HUES6 (cell line): Measurements from ENCODE around the gene ATXN7L1.

Experiments used
- H3K27ac ChIP-seq: 2 replicates; pipeline ENCODE4 v1.7.0; 2013; ENCODE audit warnings: low read depth, mild to moderate bottlenecking, low read length, inconsistent platforms
- H3K27me3 ChIP-seq: 2 replicates; pipeline ENCODE4 v1.6.1; 2013; ENCODE audit warnings: low read length; ENCODE audit not compliant: control insufficient read depth, insufficient read depth
- H3K36me3 ChIP-seq: 2 replicates; pipeline ENCODE4 v1.6.1; 2013; ENCODE audit warnings: low read length; ENCODE audit not compliant: control insufficient read depth, insufficient read depth
- H3K4me1 ChIP-seq: 2 replicates; pipeline ENCODE4 v1.6.1; 2013; ENCODE audit warnings: low read length; ENCODE audit not compliant: control insufficient read depth, insufficient read depth
- H3K4me3 ChIP-seq: 2 replicates; pipeline ENCODE4 v1.5.1; 2013; ENCODE audit warnings: low read depth, low read length
- H3K9ac ChIP-seq: one replicate; pipeline ENCODE4 v1.6.1; 2013; ENCODE audit warnings: mild to moderate bottlenecking, low read length
- H3K9me3 ChIP-seq: 2 replicates; pipeline ENCODE4 v1.6.1; 2013; ENCODE audit warnings: low read depth, low read length; ENCODE audit not compliant: control insufficient read depth, insufficient read depth

The ATXN7L1 gene

DNA sequence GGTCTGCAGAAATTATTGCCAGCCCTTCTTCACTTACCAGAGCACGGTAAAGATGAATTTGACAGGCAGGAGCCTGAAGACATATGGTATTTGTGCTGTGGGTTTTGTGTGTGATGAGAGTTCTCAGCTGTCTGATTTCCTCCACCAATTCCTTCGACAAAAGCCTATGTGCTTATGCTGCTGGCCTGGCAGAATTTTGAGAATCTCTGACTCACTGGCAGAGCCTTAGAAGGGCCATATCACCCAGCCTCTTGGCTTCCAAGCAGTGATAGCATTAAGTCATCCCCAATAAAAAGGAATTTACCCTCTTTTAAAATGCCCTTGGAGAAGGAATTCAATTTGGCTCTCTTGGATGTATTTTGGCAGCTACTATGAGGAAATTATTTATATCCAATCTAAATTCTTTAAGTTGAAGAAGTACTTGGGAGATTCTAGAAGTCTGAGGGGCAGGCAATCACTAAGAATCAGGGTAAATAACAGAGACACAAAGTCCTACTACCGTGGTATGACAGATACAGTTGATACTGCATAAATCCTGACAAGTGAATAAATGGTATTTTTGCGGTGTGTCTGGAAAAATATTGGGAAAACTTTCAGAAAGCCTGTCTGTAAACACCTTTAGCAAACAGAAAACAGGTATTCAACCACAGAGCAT is 226.5 kb downstream of the ATXN7L1 start:
- Histone ChIP-seq H3K4me3 (no peak overlapping the region), H3K27ac (no peak overlapping the region), H3K9ac (no peak overlapping the region), H3K27me3 (no peaks in the 10 kb centered on the region), H3K4me1 (peaks cover 52% of the 10 kb centered on the region), H3K9me3 (no peaks in the 10 kb centered on the region), H3K36me3 (peaks cover 35% of the 10 kb centered on the region)

DNA sequence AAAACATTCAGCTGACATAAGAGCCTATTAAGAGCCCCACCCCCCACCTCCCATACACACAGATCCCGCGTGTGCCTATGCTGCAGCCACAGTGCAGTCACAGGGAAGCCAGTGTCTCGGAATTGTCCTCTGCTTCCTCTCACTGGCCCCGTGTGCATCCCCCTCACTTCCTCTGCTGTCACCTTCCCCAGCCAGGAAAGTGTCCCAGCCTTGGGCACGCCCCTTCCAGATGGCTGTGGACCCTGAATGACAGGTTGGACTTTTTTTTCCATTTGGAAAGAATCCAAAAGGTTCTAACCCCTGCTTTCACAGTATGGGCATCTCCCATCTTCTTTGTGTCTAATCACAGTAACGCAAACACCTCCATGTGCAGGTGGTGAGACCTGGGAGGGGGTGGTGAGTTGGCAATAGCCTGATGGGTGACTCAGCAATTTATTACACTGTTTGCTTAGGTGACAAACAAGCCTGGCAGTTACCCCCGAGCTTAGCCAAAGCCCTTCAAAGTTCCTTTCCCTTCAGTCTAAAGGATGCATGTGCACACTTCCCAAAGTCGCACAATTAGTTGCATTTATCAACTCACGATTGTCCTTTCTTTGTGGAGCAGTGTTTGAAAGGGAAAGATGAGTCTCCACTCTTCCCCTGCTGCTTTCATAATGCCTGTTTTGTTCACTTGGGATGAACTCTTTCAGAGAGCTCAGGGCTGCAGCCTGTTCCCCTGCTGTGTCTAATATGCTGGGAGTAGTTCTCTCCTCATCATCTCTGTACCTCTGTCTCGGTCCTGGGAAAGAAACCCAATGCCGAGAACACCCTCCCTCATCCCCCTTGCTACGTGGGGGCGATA is 227.6 kb downstream of the ATXN7L1 start:
- H3K27me3 ChIP-seq = no peaks in the 10 kb centered on the region
- peaks cover 31% of the 10 kb centered on the region for H3K36me3 ChIP-seq
- H3K9ac ChIP-seq = no peak overlapping the region
- no peak overlapping the region for H3K27ac ChIP-seq
- H3K4me3 ChIP-seq = no peak overlapping the region
- H3K4me1 ChIP-seq = peaks cover 53% of the 10 kb centered on the region
- no peaks in the 10 kb centered on the region for H3K9me3 ChIP-seq

DNA sequence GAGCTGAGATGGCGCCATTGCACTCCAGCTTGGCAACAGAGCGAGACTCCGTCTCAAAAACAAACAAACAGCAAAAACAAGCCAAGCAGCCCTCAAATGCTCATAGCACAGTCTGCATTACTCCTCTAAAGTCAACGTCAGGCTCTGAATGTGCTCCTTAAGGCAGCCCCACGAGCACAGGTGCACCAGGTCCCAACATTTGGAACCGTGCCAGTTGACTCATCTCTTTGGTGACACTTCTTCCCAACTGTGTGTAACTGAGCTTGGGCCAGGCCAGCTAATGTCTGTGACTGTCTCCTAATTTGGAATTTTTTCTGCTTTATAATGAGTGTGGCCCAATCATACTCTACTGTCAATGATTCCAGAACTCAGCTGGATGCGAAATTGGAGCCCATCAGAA is 228.8 kb downstream of the ATXN7L1 start:
- Histone ChIP-seq H3K27me3 (no peaks in the 10 kb centered on the region), H3K4me1 (peaks cover 54% of the 10 kb centered on the region), H3K36me3 (peaks cover 34% of the 10 kb centered on the region), H3K4me3 (no peak overlapping the region), H3K9ac (no peak overlapping the region), H3K27ac (no peak overlapping the region), H3K9me3 (no peaks in the 10 kb centered on the region)

DNA sequence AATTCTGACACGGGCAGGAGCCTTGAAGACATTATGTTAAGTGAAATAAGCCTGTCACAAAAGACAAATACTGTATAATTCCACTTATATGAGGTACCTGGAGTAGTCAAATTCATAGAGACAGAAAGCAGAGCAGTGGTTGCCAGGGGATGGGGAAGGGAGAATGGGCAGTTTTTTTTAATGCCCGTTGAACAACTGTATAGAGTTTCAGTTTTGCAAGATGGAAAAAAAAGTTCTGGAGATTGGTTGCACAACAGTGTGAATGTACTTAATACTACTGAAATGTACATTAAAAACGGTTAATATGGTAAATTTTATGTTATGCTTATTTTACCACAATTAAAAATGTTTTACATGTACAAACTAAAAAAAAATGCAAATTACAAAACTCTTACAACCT is 231.5 kb downstream of the ATXN7L1 start:
- Histone ChIP-seq H3K9ac (no peak overlapping the region), H3K4me1 (peaks cover 63% of the 10 kb centered on the region), H3K27ac (no peak overlapping the region), H3K9me3 (no peaks in the 10 kb centered on the region), H3K4me3 (no peak overlapping the region), H3K36me3 (peaks cover 33% of the 10 kb centered on the region), H3K27me3 (no peaks in the 10 kb centered on the region)

DNA sequence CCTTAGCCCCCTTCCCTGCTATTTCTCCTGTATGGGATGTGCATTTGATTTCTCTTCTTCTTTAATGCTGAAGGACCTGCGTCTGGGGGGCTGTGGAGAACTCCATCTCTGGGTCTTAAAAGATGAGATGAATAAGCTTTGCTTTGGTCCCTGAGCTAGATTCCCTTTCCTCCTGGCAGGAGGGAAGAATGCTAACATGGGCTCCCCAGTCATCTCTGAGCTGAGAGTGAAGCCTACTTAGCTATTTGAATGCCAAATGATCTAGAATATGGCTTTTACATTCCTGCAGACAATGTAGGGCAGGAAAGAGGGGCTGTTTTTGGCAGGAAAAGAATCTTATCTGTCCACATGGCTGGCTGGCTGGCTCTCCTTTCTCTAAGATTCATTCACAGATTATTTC is 232.5 kb downstream of the ATXN7L1 start:
- H3K9me3 ChIP-seq = no peaks in the 10 kb centered on the region
- no peaks in the 10 kb centered on the region for H3K27me3 ChIP-seq
- peaks cover 62% of the 10 kb centered on the region for H3K4me1 ChIP-seq
- no peak overlapping the region for H3K4me3 ChIP-seq
- peak overlapping the region; percentile 11; the same call in 1 of the 2 replicates for H3K27ac ChIP-seq
- H3K36me3 ChIP-seq = peaks cover 24% of the 10 kb centered on the region
- H3K9ac ChIP-seq = no peak overlapping the region

DNA sequence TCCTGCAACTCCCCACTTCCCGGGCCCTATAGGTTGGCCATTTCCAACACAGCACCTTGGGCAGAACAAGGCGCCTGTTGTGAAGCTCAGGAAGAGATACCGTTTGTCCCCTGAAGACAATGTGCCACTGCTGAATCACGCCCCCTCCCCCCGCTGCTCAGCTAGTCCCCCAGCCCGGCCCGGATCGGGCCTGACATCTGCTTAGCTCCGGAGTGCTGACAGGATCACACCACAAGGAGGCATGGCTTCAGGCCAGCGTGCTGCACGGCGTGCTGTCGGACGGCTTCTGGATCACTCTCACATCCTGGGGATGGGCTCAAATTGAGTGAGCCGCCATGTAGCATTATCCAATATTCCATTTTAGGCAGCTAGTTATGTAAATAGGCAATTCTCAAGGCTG is 233.0 kb downstream of the ATXN7L1 start:
- Histone ChIP-seq H3K27ac (no peak overlapping the region), H3K4me1 (peaks cover 62% of the 10 kb centered on the region), H3K36me3 (peaks cover 20% of the 10 kb centered on the region), H3K9me3 (no peaks in the 10 kb centered on the region), H3K4me3 (no peak overlapping the region), H3K9ac (no peak overlapping the region), H3K27me3 (no peaks in the 10 kb centered on the region)

DNA sequence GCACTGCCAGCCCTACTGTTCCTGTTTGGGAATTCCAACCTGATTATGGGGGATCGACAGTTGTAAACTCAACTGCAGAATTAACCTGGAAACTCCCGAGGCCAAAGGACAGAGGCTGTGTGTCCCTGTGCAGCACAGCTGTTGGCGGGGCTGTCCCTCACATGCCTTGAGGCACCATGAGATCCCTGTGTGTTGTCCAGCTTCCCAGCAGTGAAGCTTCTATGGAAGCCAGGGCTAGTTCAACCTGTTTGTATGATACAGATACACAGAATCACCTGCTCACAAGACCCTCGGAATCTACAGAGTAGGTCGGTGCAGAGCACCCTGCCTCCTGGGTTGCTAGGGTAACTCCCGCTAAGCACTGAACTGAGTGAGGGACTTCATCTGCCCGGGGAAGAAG is 234.1 kb downstream of the ATXN7L1 start:
- Histone ChIP-seq H3K4me1 (peaks cover 67% of the 10 kb centered on the region), H3K9me3 (no peaks in the 10 kb centered on the region), H3K36me3 (peaks cover 24% of the 10 kb centered on the region), H3K27me3 (no peaks in the 10 kb centered on the region), H3K4me3 (no peak overlapping the region), H3K27ac (no peak overlapping the region), H3K9ac (no peak overlapping the region)

DNA sequence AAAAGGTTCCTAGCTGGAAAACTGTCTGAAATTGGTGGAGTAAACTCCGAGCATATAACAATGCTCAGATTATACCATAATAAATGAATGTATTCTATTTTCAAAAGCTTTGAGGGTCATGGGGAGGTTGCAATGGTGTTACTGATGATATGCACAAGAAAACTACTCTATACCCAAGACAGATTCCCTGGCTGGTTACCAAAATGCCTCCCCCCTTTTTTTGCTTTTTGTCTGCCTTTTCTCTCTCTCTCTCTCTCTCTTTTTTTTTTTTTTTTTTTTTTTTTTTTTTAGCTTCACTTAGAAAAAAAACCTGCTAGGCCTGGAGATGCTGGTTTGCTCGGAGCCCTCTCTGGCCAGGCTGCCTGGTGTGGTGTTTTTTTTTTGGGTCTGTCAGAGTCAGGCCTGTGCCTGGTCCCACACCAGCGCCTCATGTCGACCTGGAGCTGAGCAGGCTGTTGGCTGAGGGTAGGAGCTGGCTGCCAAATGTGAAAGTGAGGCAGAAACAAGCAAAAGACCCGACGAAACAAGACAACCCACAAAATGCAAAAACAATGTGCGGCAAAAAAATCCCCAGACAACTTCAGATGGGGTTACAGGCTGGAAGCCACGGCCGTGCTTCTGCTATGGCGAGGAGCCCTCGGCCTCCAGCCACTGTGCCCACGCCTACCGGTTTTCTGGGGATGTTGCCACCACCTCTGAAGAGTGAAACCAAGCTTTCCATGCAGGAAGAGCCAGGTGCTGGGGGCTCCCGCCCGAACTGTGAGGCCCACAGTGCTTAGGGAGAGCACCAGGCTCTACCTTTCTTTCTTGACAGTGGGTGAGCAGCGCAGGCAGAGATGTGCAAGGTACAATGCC is 235.2 kb downstream of the ATXN7L1 start:
- Histone ChIP-seq H3K9ac (no peak overlapping the region), H3K36me3 (peaks cover 31% of the 10 kb centered on the region), H3K27ac (peak overlapping the region; percentile 94; the same call in 1 of the 2 replicates), H3K4me1 (peaks cover 73% of the 10 kb centered on the region), H3K9me3 (no peaks in the 10 kb centered on the region), H3K27me3 (no peaks in the 10 kb centered on the region), H3K4me3 (no peak overlapping the region)

DNA sequence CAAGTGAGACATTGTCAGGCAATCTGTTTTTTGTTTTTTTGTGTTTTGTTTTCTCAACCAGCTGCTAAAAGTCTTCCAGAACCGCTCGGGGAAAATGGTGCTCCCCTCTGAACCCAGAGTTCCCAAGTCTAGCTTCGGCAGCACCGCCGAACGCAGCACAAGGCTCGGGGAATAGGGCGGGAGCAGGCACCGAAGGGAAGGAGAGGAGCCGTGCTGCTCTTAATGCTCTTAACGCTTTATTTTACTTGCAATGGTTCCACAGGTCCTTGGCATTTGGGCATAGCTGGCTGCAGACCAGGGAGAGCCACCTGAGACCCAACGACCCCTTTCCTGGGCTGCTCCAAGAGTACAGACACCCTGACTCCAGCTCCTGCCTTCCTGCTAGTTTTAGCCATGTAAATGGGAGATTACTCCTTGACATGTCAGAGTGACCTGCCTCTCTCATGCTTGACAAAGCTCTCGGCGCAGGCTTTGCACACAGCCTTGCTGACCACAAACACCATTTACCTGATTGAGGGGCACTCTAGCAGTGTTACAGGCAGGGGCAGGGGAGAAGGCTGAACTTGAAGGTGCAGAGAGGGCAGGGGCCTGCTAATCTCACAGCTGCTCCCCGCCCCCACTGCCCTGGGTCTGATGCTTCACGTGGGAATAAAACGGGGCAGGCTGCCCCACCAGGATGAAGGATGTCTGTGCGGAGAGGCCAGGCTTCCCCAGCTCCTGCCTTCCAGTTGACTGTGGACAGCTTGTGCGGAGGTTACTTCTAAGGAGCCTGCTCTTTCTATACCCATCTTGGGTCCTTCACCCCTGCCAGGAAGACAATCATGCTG is 236.5 kb downstream of the ATXN7L1 start:
- Histone ChIP-seq H3K27ac (peak overlapping the region; percentile 94), H3K4me1 (peaks cover 83% of the 10 kb centered on the region), H3K4me3 (peak overlapping the region; percentile 39; the same call in 1 of the 2 replicates), H3K36me3 (peaks cover 43% of the 10 kb centered on the region), H3K27me3 (no peaks in the 10 kb centered on the region), H3K9ac (peak overlapping the region; percentile 81), H3K9me3 (no peaks in the 10 kb centered on the region)

DNA sequence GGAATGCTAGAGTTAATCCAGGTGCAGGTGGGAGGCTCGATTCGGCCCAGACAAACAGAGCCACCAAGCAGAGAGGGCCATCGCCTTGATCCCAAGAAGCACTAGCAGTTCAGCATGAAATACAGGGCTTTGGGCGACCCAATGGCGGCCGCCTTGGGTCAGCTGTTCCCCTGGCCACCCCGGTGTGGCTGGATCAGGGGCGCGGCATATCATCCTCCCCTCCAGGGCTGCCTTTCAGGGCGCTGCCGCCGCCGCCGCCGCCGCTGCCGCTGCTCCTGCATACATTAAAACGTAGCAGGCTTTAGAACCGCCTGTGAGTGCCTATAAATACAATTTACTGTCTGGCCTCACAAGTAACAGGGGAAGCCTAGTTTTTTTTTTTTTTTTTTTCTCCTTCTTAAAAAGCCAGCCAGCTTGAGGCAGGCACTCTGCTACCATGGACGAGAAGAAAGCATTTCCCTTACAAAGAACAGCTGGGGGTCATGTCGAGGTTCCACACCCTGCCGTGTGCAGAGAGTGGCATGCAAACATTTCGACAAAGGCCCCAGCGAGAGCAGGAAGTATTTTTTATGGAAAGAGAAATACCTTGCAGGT is 237.4 kb downstream of the ATXN7L1 start:
- Histone ChIP-seq H3K9me3 (no peaks in the 10 kb centered on the region), H3K4me3 (peak overlapping the region; percentile 39), H3K9ac (peak overlapping the region; percentile 86), H3K27ac (peak overlapping the region; percentile 94), H3K27me3 (no peaks in the 10 kb centered on the region), H3K4me1 (peaks cover 76% of the 10 kb centered on the region), H3K36me3 (peaks cover 51% of the 10 kb centered on the region)
